HG02943 (cell line): Measurements from ENCODE around the gene CNIH3.
"Not testable (repeated sequence)": the region's sequence is repeated elsewhere in the genome, so short reads cannot be mapped to it uniquely, and the experiment has no call there.

Source experiments
- ATAC-seq: cut with Tn5 transposase; IDR thresholded peaks from one replicate; pipeline ENCODE4 v1.9.1; 2021; ENCODE audit warnings: mild to moderate bottlenecking, low read depth, moderate library complexity; ENCODE audit not compliant: unreplicated experiment

CNIH3 gene

GRCh38 chr1:224615861-224616755 lies at the start of gene CNIH3:
Gene CNIH3, plus strand, starts transcription at chr1:224616317. Its CDS starts 858 bp downstream, at chr1:224617175.
- no peak for ATAC-seq

- not testable (repeated sequence) for ATAC-seq
Measured at GRCh38 chr1:224566492-224566891, 49.6 kb upstream of the CNIH3 start.

- ATAC-seq = no peak
Measured at GRCh38 chr1:224569276-224569675, 46.8 kb upstream of the CNIH3 start.

- ATAC-seq = not testable (repeated sequence)
Measured at GRCh38 chr1:224571975-224572374, 44.1 kb upstream of the CNIH3 start.

- no peak for ATAC-seq
Measured at GRCh38 chr1:224579526-224579925, 36.6 kb upstream of the CNIH3 start.

- no peak for ATAC-seq
Measured at GRCh38 chr1:224580006-224580405, 36.1 kb upstream of the CNIH3 start.

GRCh38 chr1:224582041-224582440 lies 34.1 kb upstream of the CNIH3 start:
- ATAC-seq = no peak

- ATAC-seq = no peak
Measured at GRCh38 chr1:224583774-224584173, 32.3 kb upstream of the CNIH3 start.

- ATAC-seq = no peak
Measured at GRCh38 chr1:224585051-224585450, 31.1 kb upstream of the CNIH3 start.

- no peak for ATAC-seq
Measured at GRCh38 chr1:224587051-224587450, 29.1 kb upstream of the CNIH3 start.

- no peak for ATAC-seq
Measured at GRCh38 chr1:224588515-224588914, 27.6 kb upstream of the CNIH3 start.

- no peak for ATAC-seq
Measured at GRCh38 chr1:224589006-224589405, 27.1 kb upstream of the CNIH3 start.

- no peak for ATAC-seq
Measured at GRCh38 chr1:224591326-224591725, 24.8 kb upstream of the CNIH3 start.

- no peak for ATAC-seq
Measured at GRCh38 chr1:224592636-224593582, 23.2 kb upstream of the CNIH3 start.

GRCh38 chr1:224594360-224594759 lies 21.8 kb upstream of the CNIH3 start:
- ATAC-seq = no peak

- no peak for ATAC-seq
Measured at GRCh38 chr1:224594851-224595250, 21.3 kb upstream of the CNIH3 start.

- ATAC-seq = no peak
Measured at GRCh38 chr1:224605482-224606181, 10.5 kb upstream of the CNIH3 start.

GRCh38 chr1:224607188-224608148 lies 8.6 kb upstream of the CNIH3 start:
- ATAC-seq = no peak

- no peak for ATAC-seq
Measured at GRCh38 chr1:224609333-224609732, 6.8 kb upstream of the CNIH3 start.
